ENCODE measurements around the gene NKD2. TPM values are rescaled to one million over a fixed set of nuclear protein-coding genes. Genes with fewer than 3 reads are reported as not detected.

NKD2 gene
- total and polyA plus RNA-seq, 2 of the 4 experiments (the other 2 are of a cell fraction): not detected

- intact Hi-C loops (cut with micrococcal nuclease) (no loop called here), in situ Hi-C loops (cut with MboI; ENCODE audit: low sequenced_read_pairs) (no loop called here), dilution Hi-C loops (cut with HindIII; ENCODE audit: low sequenced_read_pairs, unreplicated experiment) (no loop called here)
- Histone ChIP-seq H4K91ac (ENCODE audit: insufficient read depth, low read depth, low read length) (no peak overlapping the region), H2AK5ac (ENCODE audit: low read depth, low read length) (no peak overlapping the region), H3K4me2 (ENCODE audit: low read depth, low read length) (no peak overlapping the region), H3K4me1 (ENCODE audit: control insufficient read depth, insufficient read depth, low read length) (no peaks in the 10 kb centered on the region), H4K5ac (ENCODE audit: low read depth, low read length) (no peak overlapping the region), H2BK5ac (ENCODE audit: low read depth, low read length, poor library complexity, severe bottlenecking) (no peak overlapping the region), H3K4me3 (ENCODE audit: insufficient read depth, low read depth, low read length) (no peak overlapping the region), H3K79me1 (ENCODE audit: low read depth in 1 of 2, low read length in 2 of 2) (no peaks in the 10 kb centered on the region), H3K23ac (ENCODE audit: low read depth, low read length) (no peak overlapping the region), H2BK120ac (ENCODE audit: low read depth, low read length) (no peak overlapping the region), H2BK15ac (ENCODE audit: low read depth, low read length) (no peak overlapping the region), H2AFZ (replicated peaks; ENCODE audit: low read length, poor library complexity) (no peak overlapping the region), H3K14ac (replicated peaks; ENCODE audit: low read depth, low read length) (no peak overlapping the region), H2AK9ac (replicated peaks; ENCODE audit: low read depth, low read length, poor library complexity) (no peak overlapping the region), H3K18ac (ENCODE audit: low read depth, low read length) (no peak overlapping the region), H3K27me3 (ENCODE audit: control insufficient read depth, insufficient read depth, low read length) (no peaks in the 10 kb centered on the region), H3K27ac (ENCODE audit: insufficient read depth, low read length) (no peak overlapping the region), H3K9me1 (ENCODE audit: insufficient read depth, low read length) (no peaks in the 10 kb centered on the region), H4K8ac (ENCODE audit: low read depth in 2 of 2, low read length in 2 of 2) (no peak overlapping the region), H3K4ac (ENCODE audit: low read depth, low read length) (no peak overlapping the region), H3K9ac (ENCODE audit: low read depth, low read length) (no peak overlapping the region), H2BK20ac (ENCODE audit: low read depth, low read length) (no peak overlapping the region), H3K36me3 (ENCODE audit: control insufficient read depth, insufficient read depth, low read length) (peaks cover 24% of the 10 kb centered on the region), H4K20me1 (ENCODE audit: insufficient read depth, low read length) (no peaks in the 10 kb centered on the region), H3K9me3 (ENCODE audit: control insufficient read depth, insufficient read depth, low read length) (no peaks in the 10 kb centered on the region), H3K56ac (ENCODE audit: extremely low read depth, insufficient read depth, low read length) (no peak overlapping the region)
- BruUV-seq (replicated peaks): no TSS peak
- ATAC-seq (ENCODE audit: low read depth) (no peak), DNase-seq (no peak)
- ChIA-PET POLR2A (ENCODE audit: unreplicated experiment) (no interaction called here), CTCF (no interaction called here)
- WGBS, 2 experiments (ENCODE audit: extremely low coverage in 2 of 2, insufficient read length in 1 of 2): 93% methylated on average over 7 of the region's 26 CpGs; no CpG with 5 or more reads in 1 of the 2 experiments
- no peak for TF ChIP-seq CEBPB (IDR thresholded peaks at IDR 0.05; ENCODE audit: low read depth, low read length)
- TF ChIP-seq FOS (IDR thresholded peaks at IDR 0.05; ENCODE audit: low read depth, low read length): no peak
- TF ChIP-seq MAFK (IDR thresholded peaks at IDR 0.05; ENCODE audit: low read depth, low read length): no peak
- no peak for TF ChIP-seq RAD21 (IDR thresholded peaks at IDR 0.05; ENCODE audit: low read length)
- TF ChIP-seq USF2 (IDR thresholded peaks at IDR 0.05; ENCODE audit: low read depth, low read length): no peak
- TF ChIP-seq ELK1 (IDR thresholded peaks at IDR 0.05; ENCODE audit: borderline replicate concordance, low read depth, low read length): no peak
Observed at GRCh38 chr5:1065143-1065750, 56.6 kb downstream of the NKD2 start.

Data from IMR-90 (cell line).